Left ventricle myocardium inferior (tissue), 1 donor: Measurements from ENCODE around the gene SYNE1. TPM values are rescaled to one million over a fixed set of nuclear protein-coding genes. Genes with fewer than 3 reads are reported as not detected.
"Not testable (repeated sequence)": the region's sequence is repeated elsewhere in the genome, so short reads cannot be mapped to it uniquely, and the experiment has no call there.

Experiments used
- DNase-seq: peaks from one replicate; pipeline ENCODE4 v3.0.0-alpha.2; 2020
- H3K27ac ChIP-seq: fragments of 200-600 bp; replicated peaks from 2 replicates; pipeline ENCODE4 v1.8.0; 2021
- H3K27me3 ChIP-seq: fragments of 200-600 bp; 2 replicates; pipeline ENCODE4 v1.8.0; 2021; ENCODE audit warnings: low read depth
- H3K36me3 ChIP-seq: fragments of 200-600 bp; 2 replicates; pipeline ENCODE4 v1.8.0; 2021
- H3K4me1 ChIP-seq: fragments of 200-600 bp; 2 replicates; pipeline ENCODE4 v1.8.0; 2021
- H3K4me3 ChIP-seq: fragments of 200-600 bp; 2 replicates; pipeline ENCODE4 v1.8.0; 2021; ENCODE audit warnings: mild to moderate bottlenecking, moderate library complexity
- H3K9me3 ChIP-seq: fragments of 200-600 bp; replicated peaks from 2 replicates; pipeline ENCODE4 v1.8.0; 2021
- intact Hi-C: fragments of 100-400 bp; cut with micrococcal nuclease; formaldehyde crosslinking; loops from one replicate; pipeline ENCODE4 v1.11.0; 2022
- total RNA-seq: library from RNA; stranded (reverse); fragmentation: NEBNext Ultra II Directional; extraction: Animal tissue kit (Norgen Biotek cat#: 25700); gene quantifications from one replicate; pipeline ENCODE4 v1.2.1, GENCODE V29; 2021
- TF ChIP-seq, protein P1 (sequence below): fragments of 200-600 bp; IDR thresholded peaks from 2 replicates; pipeline ENCODE4 v1.8.0; 2021; ENCODE audit warnings: antibody characterized with exemption, mild to moderate bottlenecking, borderline replicate concordance
- donor health status: DM: no; HTN: yes; CAD: no; lungs with severe emphysema.

Gene SYNE1
- total RNA-seq, 1 donor from 2014 or later = 105 TPM

DNA sequence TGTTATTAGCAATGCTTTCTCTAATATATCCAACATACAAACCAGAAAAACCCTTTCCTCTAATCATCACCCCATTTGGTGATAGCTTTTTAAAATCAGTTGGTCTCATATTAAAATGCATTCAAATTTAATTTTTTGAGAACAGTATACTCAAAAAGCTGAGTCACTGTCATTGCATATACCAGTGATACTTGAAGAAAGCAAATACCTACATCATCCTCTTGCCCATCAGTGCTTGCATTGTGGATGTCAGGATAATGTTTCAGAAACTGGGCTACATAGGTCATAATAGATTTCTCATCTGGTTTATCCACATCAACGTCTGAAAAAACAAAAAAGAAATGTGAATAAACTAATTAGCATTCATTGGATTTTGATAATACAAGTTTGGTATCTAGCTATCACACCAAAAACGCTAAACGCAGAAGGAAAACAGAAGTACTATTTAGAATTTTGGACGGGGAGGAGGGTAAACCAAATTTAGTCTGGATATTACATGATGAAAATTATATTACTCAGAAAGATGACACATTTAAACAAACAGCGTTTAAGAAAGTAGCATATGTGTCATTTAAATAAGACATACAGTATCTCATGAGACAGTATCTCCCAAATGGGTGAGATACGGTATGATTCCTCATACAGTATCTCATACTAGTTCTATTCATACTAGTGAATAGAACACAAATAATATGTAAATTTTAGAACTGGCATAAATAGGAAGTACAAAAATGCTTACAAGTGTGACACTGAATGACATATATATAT lies 134.6 kb downstream of the SYNE1 start:
- no peaks in the 10 kb centered on the region for H3K4me1 ChIP-seq
- H3K27ac ChIP-seq = no peak overlapping the region
- no peaks in the 10 kb centered on the region for H3K27me3 ChIP-seq
- no peaks in the 10 kb centered on the region for H3K9me3 ChIP-seq
- H3K36me3 ChIP-seq = no peaks in the 10 kb centered on the region
- TF ChIP-seq, protein P1, sequence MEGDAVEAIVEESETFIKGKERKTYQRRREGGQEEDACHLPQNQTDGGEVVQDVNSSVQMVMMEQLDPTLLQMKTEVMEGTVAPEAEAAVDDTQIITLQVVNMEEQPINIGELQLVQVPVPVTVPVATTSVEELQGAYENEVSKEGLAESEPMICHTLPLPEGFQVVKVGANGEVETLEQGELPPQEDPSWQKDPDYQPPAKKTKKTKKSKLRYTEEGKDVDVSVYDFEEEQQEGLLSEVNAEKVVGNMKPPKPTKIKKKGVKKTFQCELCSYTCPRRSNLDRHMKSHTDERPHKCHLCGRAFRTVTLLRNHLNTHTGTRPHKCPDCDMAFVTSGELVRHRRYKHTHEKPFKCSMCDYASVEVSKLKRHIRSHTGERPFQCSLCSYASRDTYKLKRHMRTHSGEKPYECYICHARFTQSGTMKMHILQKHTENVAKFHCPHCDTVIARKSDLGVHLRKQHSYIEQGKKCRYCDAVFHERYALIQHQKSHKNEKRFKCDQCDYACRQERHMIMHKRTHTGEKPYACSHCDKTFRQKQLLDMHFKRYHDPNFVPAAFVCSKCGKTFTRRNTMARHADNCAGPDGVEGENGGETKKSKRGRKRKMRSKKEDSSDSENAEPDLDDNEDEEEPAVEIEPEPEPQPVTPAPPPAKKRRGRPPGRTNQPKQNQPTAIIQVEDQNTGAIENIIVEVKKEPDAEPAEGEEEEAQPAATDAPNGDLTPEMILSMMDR = no peak
- intact Hi-C loops = no loop called here
- H3K4me3 ChIP-seq = no peak overlapping the region
- no peak for DNase-seq

DNA sequence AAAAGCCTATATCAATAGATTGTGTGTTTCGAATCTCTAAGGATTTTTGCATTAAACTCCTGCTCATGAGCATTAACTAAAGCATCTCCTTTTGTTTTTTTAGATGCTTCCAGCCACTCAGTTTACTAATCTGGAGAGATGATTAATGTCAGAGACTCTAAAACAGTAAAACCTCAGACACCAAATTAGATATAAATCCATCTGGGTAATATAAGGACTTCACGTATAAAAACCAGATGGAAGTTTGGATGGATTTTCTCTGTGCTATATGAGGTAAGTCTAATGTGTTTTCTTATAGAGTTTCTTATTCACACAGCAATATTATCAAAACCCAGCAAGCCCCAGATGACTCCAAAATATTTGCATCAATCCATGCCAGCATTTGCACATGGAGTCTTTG lies 137.2 kb downstream of the SYNE1 start:
- TF ChIP-seq, protein P1 = no peak
- DNase-seq = no peak
- intact Hi-C loops = no loop called here
- H3K36me3 ChIP-seq = no peaks in the 10 kb centered on the region
- no peak overlapping the region for H3K27ac ChIP-seq
- H3K27me3 ChIP-seq = no peaks in the 10 kb centered on the region
- no peaks in the 10 kb centered on the region for H3K4me1 ChIP-seq
- H3K4me3 ChIP-seq = no peak overlapping the region
- H3K9me3 ChIP-seq = no peaks in the 10 kb centered on the region

DNA sequence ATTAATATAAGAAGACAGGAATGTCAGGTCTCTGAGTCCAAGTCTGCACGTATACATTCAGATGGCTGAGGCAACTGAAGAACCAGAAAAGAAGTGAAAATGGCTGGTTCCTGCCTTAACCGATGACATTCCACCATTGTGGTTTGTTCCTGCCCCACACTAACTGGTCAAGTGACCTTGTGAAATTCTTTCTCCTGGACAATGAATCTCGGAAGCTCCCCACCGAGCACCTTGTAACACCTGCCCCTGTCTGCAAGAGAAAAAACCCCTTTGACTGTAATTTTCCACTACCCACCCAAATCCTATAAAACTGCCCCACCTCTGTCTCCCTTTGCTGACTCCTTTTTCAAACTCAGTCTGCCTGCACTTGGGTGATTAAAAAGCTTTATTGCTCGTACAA lies 140.4 kb downstream of the SYNE1 start:
- TF ChIP-seq, protein P1 = no peak
- H3K27me3 ChIP-seq = no peaks in the 10 kb centered on the region
- H3K4me3 ChIP-seq = no peak overlapping the region
- H3K27ac ChIP-seq = no peak overlapping the region
- H3K9me3 ChIP-seq = no peaks in the 10 kb centered on the region
- no peaks in the 10 kb centered on the region for H3K4me1 ChIP-seq
- H3K36me3 ChIP-seq = no peaks in the 10 kb centered on the region
- intact Hi-C loops = no loop called here
- DNase-seq = no peak

DNA sequence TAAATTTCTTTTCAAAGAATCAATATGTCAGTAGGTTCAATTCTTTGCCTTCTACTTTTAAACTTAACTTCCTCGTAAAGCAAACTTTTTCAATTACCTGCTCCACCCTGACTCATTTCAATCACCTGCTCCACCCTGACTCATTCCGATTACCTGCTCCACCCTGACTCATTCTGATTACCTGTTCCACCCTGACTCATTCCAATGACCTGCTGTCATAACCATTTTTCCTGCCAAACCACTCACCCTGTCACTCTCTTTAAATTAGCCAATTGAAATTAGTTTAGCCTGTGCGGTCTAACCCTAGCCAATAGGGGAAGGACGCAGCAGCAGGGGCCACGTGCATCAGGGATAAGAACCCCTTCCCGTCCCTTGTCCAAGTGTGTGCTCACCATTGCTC lies 141.7 kb downstream of the SYNE1 start:
- H3K27ac ChIP-seq, intact Hi-C loops, H3K4me1 ChIP-seq, H3K36me3 ChIP-seq, H3K27me3 ChIP-seq, H3K9me3 ChIP-seq, DNase-seq, H3K4me3 ChIP-seq: not testable (repeated sequence)

DNA sequence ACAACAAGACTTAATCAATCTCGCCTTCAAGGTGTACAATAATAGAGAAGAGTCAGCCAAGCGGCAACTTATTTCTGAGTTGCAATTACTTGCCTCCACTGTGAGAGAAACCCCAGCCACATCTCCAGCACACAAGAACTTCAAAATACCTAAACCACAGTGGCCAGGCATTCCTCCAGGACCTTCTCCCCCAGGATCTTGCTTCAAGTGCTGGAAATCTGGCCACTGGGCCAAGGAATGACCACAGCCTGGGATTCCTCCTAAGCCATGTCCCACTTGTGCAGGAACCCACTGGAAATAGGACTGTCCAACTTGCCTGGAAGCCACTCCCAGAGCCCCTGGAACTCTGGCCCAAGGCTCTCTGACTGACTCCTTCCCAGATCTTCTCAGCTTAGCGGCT lies 144.9 kb downstream of the SYNE1 start:
- H3K27ac ChIP-seq, H3K36me3 ChIP-seq, DNase-seq, H3K4me3 ChIP-seq, H3K27me3 ChIP-seq, intact Hi-C loops, H3K9me3 ChIP-seq, H3K4me1 ChIP-seq: not testable (repeated sequence)

DNA sequence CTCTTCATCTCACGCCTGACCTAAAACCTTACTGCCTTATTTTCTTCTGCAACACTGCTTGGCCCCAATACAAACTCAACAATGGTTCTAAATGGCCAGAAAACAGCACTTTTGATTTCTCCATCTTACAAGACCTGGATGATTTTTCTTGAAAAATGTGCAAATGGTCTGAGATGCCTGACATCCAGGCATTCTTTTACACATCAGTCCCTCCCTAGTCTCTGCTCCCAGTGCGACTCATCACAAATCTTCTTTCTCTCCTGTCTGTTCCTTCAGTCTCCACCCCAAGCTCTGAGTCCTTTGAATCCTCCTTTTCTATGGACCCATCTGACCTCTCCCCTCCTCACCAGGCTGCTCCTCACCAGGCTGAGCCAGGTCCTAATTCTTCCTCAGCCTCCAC lies 145.7 kb downstream of the SYNE1 start:
- H3K4me3 ChIP-seq, H3K9me3 ChIP-seq, intact Hi-C loops, DNase-seq, H3K4me1 ChIP-seq, H3K27ac ChIP-seq, H3K27me3 ChIP-seq, H3K36me3 ChIP-seq: not testable (repeated sequence)

DNA sequence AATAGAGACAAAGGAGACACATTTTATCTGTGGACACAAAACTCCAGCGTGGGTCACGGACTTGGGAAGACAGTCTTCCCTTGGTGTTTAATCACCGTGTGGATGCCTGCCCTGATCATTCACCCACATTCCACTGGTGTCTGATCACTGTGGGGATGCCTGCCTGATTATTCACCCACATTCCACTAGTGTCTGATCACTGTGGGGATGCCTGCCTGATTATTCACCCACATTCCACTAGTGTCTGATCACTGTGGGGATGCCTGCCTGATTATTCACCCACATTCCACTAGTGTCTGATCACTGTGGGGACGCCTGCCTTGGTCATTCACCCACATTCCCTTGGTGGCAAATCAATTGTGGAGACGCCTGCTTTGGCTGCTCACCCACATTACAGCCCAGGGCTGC lies 146.2 kb downstream of the SYNE1 start:
- H3K27ac ChIP-seq, H3K36me3 ChIP-seq, H3K4me3 ChIP-seq, H3K4me1 ChIP-seq, DNase-seq, H3K27me3 ChIP-seq, H3K9me3 ChIP-seq, intact Hi-C loops: not testable (repeated sequence)
